Ovary (tissue), 9 donors: ENCODE results near the gene MRPS2. TPM values are rescaled to one million over a fixed set of nuclear protein-coding genes. Genes with fewer than 3 reads are reported as not detected.

Experiments
- DNase-seq, 5 donors: peaks; one replicate each; pipeline ENCODE4 v3.0.0-alpha.2; 2019 to 2020
- H3K27ac ChIP-seq, 2 donors: fragments of 200-600 bp; one replicate each; pipeline versions ENCODE4 v1.5.1 to v1.8.0; 2019 to 2022
- H3K27me3 ChIP-seq: fragments of 200-600 bp; one replicate; pipeline ENCODE4 v1.8.0; 2022
- H3K36me3 ChIP-seq: fragments of 200-600 bp; sonication (generic); one replicate; pipeline ENCODE4 v1.5.1; 2019
- H3K4me1 ChIP-seq: one replicate; pipeline ENCODE4 v1.8.1; 2013; ENCODE audit warnings: mild to moderate bottlenecking, moderate library complexity; ENCODE audit not compliant: insufficient read depth
- H3K4me3 ChIP-seq: fragments of 200-600 bp; sonication (generic); one replicate; pipeline ENCODE4 v1.5.1; 2017
- H3K9me3 ChIP-seq, 2 donors: fragments of 200-600 bp in 1 of 2; sonication (generic) in 1 of 2; one replicate each; pipeline versions ENCODE4 v1.5.1 to v1.8.1; 2013 to 2019; ENCODE audit warnings: mild to moderate bottlenecking in 1 of 2, moderate library complexity in 1 of 2
- EP300 ChIP-seq: sonication (generic); formaldehyde crosslinking; IDR thresholded peaks from one replicate; pipeline ENCODE4 v1.6.1; 2017; ENCODE audit warnings: antibody characterized with exemption
- POLR2A ChIP-seq: fragments of 450-650 bp; IDR thresholded peaks from one replicate; pipeline ENCODE4 v1.6.1; 2017; ENCODE audit warnings: antibody characterized with exemption, mild to moderate bottlenecking, moderate library complexity
- WGBS, 3 donors: extraction: QIAGEN DNeasy Blood & Tissue Kit in 1 of 3; methylation state at CpG; one replicate each; pipeline versions ENCODE4 v1.1.5 to v1.1.7; 2013 to 2017; 5-methylcytosine and 5-hydroxymethylcytosine counted together
- intact Hi-C, 4 donors: fragments of 100-400 bp; cut with DNase I; formaldehyde crosslinking; loops; one replicate each; pipeline versions ENCODE4 v1.11.0 to v1.15.1; 2022 to 2023
- polyA plus RNA-seq, 2 donors: library from polyadenylated mRNA; stranded (reverse); fragments of 200-250 nt in 1 of 2; fragments of 350-450 nt in 1 of 2; fragmentation: Illumina TruSeq in 1 of 2; extraction: RNeasy Lipid Tissue Mini Kit (QIAGEN cat#74804) in 1 of 2; gene quantifications; one replicate each; pipeline ENCODE4 v1.2.3, GENCODE V29; 2013 to 2014
- total RNA-seq, 7 donors: library from RNA; depleted of rRNA in 2 of 7; stranded (reverse); fragments of >200 nt in 2 of 7; fragmentation: NEBNext Ultra II Directional in 3 of 7; extraction: Animal tissue kit (Norgen Biotek cat#: 25700) in 3 of 7; gene quantifications; one replicate each; pipeline versions ENCODE4 v1.1.0 to v1.2.4, GENCODE V29; 2016 to 2023
- TF ChIP-seq, protein P1 (sequence below), 3 donors: fragments of 450-650 bp in 2 of 3; fragments of 200-600 bp in 1 of 3; IDR thresholded peaks; one replicate each; pipeline versions ENCODE4 v1.5.1 to v1.8.0; 2016 to 2022; ENCODE audit warnings: antibody characterized with exemption in 3 of 3, mild to moderate bottlenecking in 1 of 3
- donor health status: DM: no; HTN: no; CAD: no; lungs with moderate emphysema.
- donor health status: DM: no; HTN: no; CAD: no.
- donor health status: Bipolar disorder and iron deficiency.
- donor health status: DM: yes; HTN: yes; CAD: no.
- donor health status: DM: no; HTN: no; CAD: no.
- donor health status: DM: yes; HTN: yes; CAD: no.

The MRPS2 gene
- total and polyA plus RNA-seq, 9 donors = 9.7 to 53.2 (median 30.4) TPM

DNA sequence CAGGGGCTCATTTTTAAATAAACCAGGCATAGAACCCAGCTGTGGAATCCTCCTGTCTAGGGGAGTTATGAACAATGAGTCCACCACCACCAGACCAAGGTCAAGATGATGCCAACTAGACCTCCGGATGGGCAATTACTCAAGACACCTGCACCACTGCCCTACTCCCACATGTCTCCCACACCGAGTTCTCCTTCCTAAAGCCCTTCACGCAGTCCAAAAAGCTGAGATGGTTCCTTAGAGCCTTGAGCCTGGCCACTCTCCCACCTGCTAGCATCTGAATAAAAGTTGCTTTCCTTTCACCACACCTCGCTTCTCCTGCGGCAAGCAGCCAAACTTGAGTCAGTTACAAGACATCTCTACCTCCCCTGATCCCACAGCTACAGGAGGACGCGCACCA, 36.3 kb upstream of the MRPS2 start:
- H3K4me1 ChIP-seq = peaks cover 2% of the 10 kb centered on the region
- no peak for DNase-seq
- H3K4me3 ChIP-seq = no peak overlapping the region
- TF ChIP-seq EP300 (no peak), POLR2A (no peak)
- TF ChIP-seq, protein P1, sequence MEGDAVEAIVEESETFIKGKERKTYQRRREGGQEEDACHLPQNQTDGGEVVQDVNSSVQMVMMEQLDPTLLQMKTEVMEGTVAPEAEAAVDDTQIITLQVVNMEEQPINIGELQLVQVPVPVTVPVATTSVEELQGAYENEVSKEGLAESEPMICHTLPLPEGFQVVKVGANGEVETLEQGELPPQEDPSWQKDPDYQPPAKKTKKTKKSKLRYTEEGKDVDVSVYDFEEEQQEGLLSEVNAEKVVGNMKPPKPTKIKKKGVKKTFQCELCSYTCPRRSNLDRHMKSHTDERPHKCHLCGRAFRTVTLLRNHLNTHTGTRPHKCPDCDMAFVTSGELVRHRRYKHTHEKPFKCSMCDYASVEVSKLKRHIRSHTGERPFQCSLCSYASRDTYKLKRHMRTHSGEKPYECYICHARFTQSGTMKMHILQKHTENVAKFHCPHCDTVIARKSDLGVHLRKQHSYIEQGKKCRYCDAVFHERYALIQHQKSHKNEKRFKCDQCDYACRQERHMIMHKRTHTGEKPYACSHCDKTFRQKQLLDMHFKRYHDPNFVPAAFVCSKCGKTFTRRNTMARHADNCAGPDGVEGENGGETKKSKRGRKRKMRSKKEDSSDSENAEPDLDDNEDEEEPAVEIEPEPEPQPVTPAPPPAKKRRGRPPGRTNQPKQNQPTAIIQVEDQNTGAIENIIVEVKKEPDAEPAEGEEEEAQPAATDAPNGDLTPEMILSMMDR (IDR thresholded peaks at IDR 0.05) = no peak
- intact Hi-C loops = no loop called here
- H3K27me3 ChIP-seq = no peaks in the 10 kb centered on the region
- no peaks in the 10 kb centered on the region for H3K9me3 ChIP-seq
- no peaks in the 10 kb centered on the region for H3K36me3 ChIP-seq
- 70 to 80% (median 77%) methylated on average over 7 of the region's 7 CpGs for WGBS, 3 donors
- no peak overlapping the region for H3K27ac ChIP-seq

- no peak overlapping the region for H3K4me3 ChIP-seq
- WGBS, 3 donors = 11 to 26% (median 14%) methylated on average over 16 of the region's 16 CpGs
- intact Hi-C loops = no loop called here
These were observed 31.5 kb upstream of the MRPS2 start for GRCh38 chr9:135468854-135469521.

GRCh38 chr9:135471791-135472640, 28.5 kb upstream of the MRPS2 start:
- H3K9me3 ChIP-seq = no peaks in the 10 kb centered on the region
- no peaks in the 10 kb centered on the region for H3K36me3 ChIP-seq
- no peak overlapping the region for H3K4me3 ChIP-seq
- WGBS, 3 donors = 69 to 72% (median 71%) methylated on average over 23 of the region's 23 CpGs
- H3K4me1 ChIP-seq = peaks cover 2% of the 10 kb centered on the region
- H3K27ac ChIP-seq = no peak overlapping the region
- TF ChIP-seq EP300 (no peak), POLR2A (no peak)
- TF ChIP-seq, protein P1 (IDR thresholded peaks at IDR 0.05) = no peak
- intact Hi-C loops = no loop called here
- H3K27me3 ChIP-seq = no peaks in the 10 kb centered on the region
- no peak for DNase-seq

More at GRCh38 chr9:135468854-135469521, 31.5 kb upstream of the MRPS2 start:
- no peak for DNase-seq
- no peaks in the 10 kb centered on the region for H3K27me3 ChIP-seq
- no peak overlapping the region for H3K27ac ChIP-seq
- H3K9me3 ChIP-seq = no peaks in the 10 kb centered on the region
- H3K36me3 ChIP-seq = no peaks in the 10 kb centered on the region
- H3K4me1 ChIP-seq = peaks cover 2% of the 10 kb centered on the region
- TF ChIP-seq EP300 (no peak), POLR2A (no peak)
- TF ChIP-seq, protein P1 (IDR thresholded peaks at IDR 0.05) = no peak

DNA sequence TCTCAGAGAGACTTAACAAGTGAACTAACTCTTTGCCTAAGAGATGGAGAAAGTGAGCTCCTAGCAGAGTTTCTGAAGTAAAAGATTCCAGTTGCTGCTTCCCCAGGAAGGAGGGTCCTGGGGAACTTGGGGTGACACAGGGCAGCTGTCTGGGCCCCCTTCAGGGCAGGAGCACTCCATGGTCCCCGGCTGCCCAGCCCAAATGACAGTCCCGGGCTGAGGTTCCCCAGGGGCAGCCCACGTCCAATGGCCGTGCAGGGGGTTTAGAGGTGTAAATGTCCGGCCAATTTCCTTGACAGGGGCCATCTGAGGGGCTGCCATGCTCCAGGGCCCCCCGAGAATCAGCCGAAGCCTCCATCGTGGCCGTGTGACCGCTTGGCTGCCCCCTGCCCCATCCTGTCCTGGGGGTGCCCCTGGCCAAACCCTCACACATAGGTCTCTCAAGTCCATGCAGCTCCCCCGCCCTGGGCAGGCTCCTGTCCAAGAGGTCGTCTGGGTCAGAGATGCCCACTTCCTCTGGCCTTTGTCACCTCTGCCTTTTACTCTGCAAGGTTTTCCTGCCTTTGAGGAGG, 26.4 kb upstream of the MRPS2 start:
- H3K4me3 ChIP-seq = no peak overlapping the region
- intact Hi-C loops = no loop called here
- WGBS, 3 donors = 71 to 86% (median 76%) methylated on average over 12 of the region's 12 CpGs
- H3K4me1 ChIP-seq = no peaks in the 10 kb centered on the region
- H3K9me3 ChIP-seq = no peaks in the 10 kb centered on the region
- no peaks in the 10 kb centered on the region for H3K36me3 ChIP-seq
- H3K27ac ChIP-seq = no peak overlapping the region
- no peaks in the 10 kb centered on the region for H3K27me3 ChIP-seq
- no peak for DNase-seq
- TF ChIP-seq, protein P1 (IDR thresholded peaks at IDR 0.05) = no peak
- TF ChIP-seq EP300 (no peak), POLR2A (no peak)
